Tibial nerve (tissue), 4 donors: ENCODE results near the gene LONP2. TPM values are rescaled to one million over a fixed set of nuclear protein-coding genes. Genes with fewer than 3 reads are reported as not detected.

ENCODE experiments used
- DNase-seq, 2 donors: peaks; one replicate each; pipeline ENCODE4 v3.0.0-alpha.2; 2019; ENCODE audit warnings: low spot score in 2 of 2
- H3K27ac ChIP-seq, 4 donors: fragments of 200-600 bp; sonication (generic) in 3 of 4; one replicate each; pipeline ENCODE4 v1.5.1; 2017 to 2019; ENCODE audit warnings: mild to moderate bottlenecking in 1 of 4
- H3K27me3 ChIP-seq, 2 donors: fragments of 200-600 bp; sonication (generic) in 1 of 2; one replicate each; pipeline versions ENCODE4 v1.5.1 to v1.6.0; 2017 to 2019
- H3K36me3 ChIP-seq, 3 donors: fragments of 200-600 bp; sonication (generic); one replicate each; pipeline ENCODE4 v1.5.1; 2018 to 2019
- H3K4me1 ChIP-seq, 4 donors: fragments of 200-600 bp; sonication (generic) in 3 of 4; one replicate each; pipeline ENCODE4 v1.5.1; 2017 to 2019
- H3K4me3 ChIP-seq, 4 donors: fragments of 200-600 bp; sonication (generic) in 3 of 4; one replicate each; pipeline ENCODE4 v1.5.1; 2017 to 2019; ENCODE audit warnings: mild to moderate bottlenecking in 1 of 4, moderate library complexity in 1 of 4
- H3K9me3 ChIP-seq, 4 donors: fragments of 200-600 bp; sonication (generic) in 3 of 4; one replicate each; pipeline ENCODE4 v1.5.1; 2017 to 2019
- CTCF ChIP-seq, 5 experiments: fragments of 200-600 bp in 3 of 5; fragments of 450-650 bp in 2 of 5; sonication (generic) in 3 of 5; IDR thresholded peaks; one replicate each; pipeline ENCODE4 v1.5.1; 2016 to 2019; ENCODE audit warnings: antibody characterized with exemption in 5 of 5, mild to moderate bottlenecking in 3 of 5, moderate library complexity in 2 of 5
- EP300 ChIP-seq, 2 donors: sonication (generic); formaldehyde crosslinking; IDR thresholded peaks; one replicate each; pipeline ENCODE4 v1.6.1; 2017; ENCODE audit warnings: antibody characterized with exemption in 2 of 2, mild to moderate bottlenecking in 1 of 2
- POLR2A ChIP-seq, 2 donors: fragments of 450-650 bp; IDR thresholded peaks; one replicate each; pipeline ENCODE4 v1.6.1; 2017; ENCODE audit warnings: antibody characterized with exemption in 2 of 2, mild to moderate bottlenecking in 2 of 2, moderate library complexity in 2 of 2
- WGBS, 2 donors: methylation state at CpG; one replicate each; pipeline ENCODE4 v1.1.5; 2018; 5-methylcytosine and 5-hydroxymethylcytosine counted together
- total RNA-seq, 4 donors: library from RNA; depleted of rRNA; stranded (reverse); fragments of >200 nt; gene quantifications; one replicate each; pipeline ENCODE4 v1.1.0, GENCODE V29; 2016

LONP2 gene
- total RNA-seq, 4 donors from 2014 or later = 36.2 to 50.3 (median 48.3) TPM

GRCh38 chr16:48378836-48379235, 134.7 kb downstream of the LONP2 start:
- Histone ChIP-seq H3K27me3 (no peaks in the 10 kb centered on the region), H3K9me3 (no peaks in the 10 kb centered on the region), H3K4me3 (no peak overlapping the region), H3K36me3 (no peaks in the 10 kb centered on the region), H3K27ac (peak overlapping the region in 2 of 4 donors; percentile 10 to 21), H3K4me1 (peaks cover 0 to 97% (median 65%) of the 10 kb centered on the region in 4 donors)
- WGBS, 2 donors = 79 to 95% methylated on average over 1 of the region's 1 CpG
- peak in 1 of 2 donors; percentile 26 for TF ChIP-seq EP300 (IDR thresholded peaks at IDR 0.05)
- no peak for TF ChIP-seq POLR2A (IDR thresholded peaks at IDR 0.05)
- TF ChIP-seq CTCF (IDR thresholded peaks at IDR 0.05) = no peak
- no peak for DNase-seq

- no peaks in the 10 kb centered on the region for H3K9me3 ChIP-seq
- whole genome bisulfite sequencing, 2 donors = 68 to 76% methylated on average over 5 of the region's 5 CpGs
- no peaks in the 10 kb centered on the region for H3K36me3 ChIP-seq
- no peak for DNase-seq
- H3K4me1 ChIP-seq = peaks cover 0 to 78% (median 52%) of the 10 kb centered on the region in 4 donors
- TF ChIP-seq EP300 (IDR thresholded peaks at IDR 0.05) = no peak
- no peak for TF ChIP-seq CTCF (IDR thresholded peaks at IDR 0.05)
- no peak for TF ChIP-seq POLR2A (IDR thresholded peaks at IDR 0.05)
- H3K27me3 ChIP-seq = no peaks in the 10 kb centered on the region
- peak overlapping the region in 1 of 4 donors; percentile 15 for H3K27ac ChIP-seq
- no peak overlapping the region for H3K4me3 ChIP-seq
Measured at GRCh38 chr16:48381201-48381600, 137.1 kb downstream of the LONP2 start.

GRCh38 chr16:48382131-48382530, 138.0 kb downstream of the LONP2 start:
- WGBS, 2 donors = 93 to 95% methylated on average over 4 of the region's 4 CpGs

GRCh38 chr16:48383009-48383876, 139.1 kb downstream of the LONP2 start:
- 25 to 28% methylated on average over 6 of the region's 6 CpGs for WGBS, 2 donors
- Histone ChIP-seq H3K4me3 (peak overlapping the region; percentile 56 to 99 (median 80)), H3K4me1 (peaks cover 0 to 70% (median 44%) of the 10 kb centered on the region in 4 donors), H3K27me3 (no peaks in the 10 kb centered on the region), H3K9me3 (no peaks in the 10 kb centered on the region), H3K36me3 (no peaks in the 10 kb centered on the region), H3K27ac (peak overlapping the region; percentile 95 to 100 (median 100))
- TF ChIP-seq POLR2A (IDR thresholded peaks at IDR 0.05) = no peak
- no peak for TF ChIP-seq CTCF (IDR thresholded peaks at IDR 0.05)
- no peak for TF ChIP-seq EP300 (IDR thresholded peaks at IDR 0.05)
- no peak for DNase-seq

More at GRCh38 chr16:48382131-48382530, 138.0 kb downstream of the LONP2 start:
- DNase-seq = no peak
- TF ChIP-seq POLR2A (IDR thresholded peaks at IDR 0.05) = no peak
- H3K27ac ChIP-seq = peak overlapping the region in 2 of 4 donors; percentile 95 to 100
- peaks cover 0 to 78% (median 53%) of the 10 kb centered on the region in 4 donors for H3K4me1 ChIP-seq
- H3K36me3 ChIP-seq = no peaks in the 10 kb centered on the region
- H3K9me3 ChIP-seq = no peaks in the 10 kb centered on the region
- no peaks in the 10 kb centered on the region for H3K27me3 ChIP-seq
- no peak overlapping the region for H3K4me3 ChIP-seq

GRCh38 chr16:48383877-48384519, 139.9 kb downstream of the LONP2 start:
- DNase-seq = peak in 1 of 2 donors; percentile 25
- Histone ChIP-seq H3K36me3 (no peaks in the 10 kb centered on the region), H3K27ac (peak overlapping the region; percentile 95 to 100 (median 100)), H3K9me3 (no peaks in the 10 kb centered on the region), H3K4me1 (peaks cover 0 to 63% (median 37%) of the 10 kb centered on the region in 4 donors), H3K4me3 (peak overlapping the region; percentile 56 to 99 (median 80)), H3K27me3 (no peaks in the 10 kb centered on the region)
- 1 to 2% methylated on average over 15 of the region's 15 CpGs for WGBS, 2 donors
- peak in 1 of 2 donors; percentile 73 for TF ChIP-seq EP300 (IDR thresholded peaks at IDR 0.05)
- no peak for TF ChIP-seq CTCF (IDR thresholded peaks at IDR 0.05)
- peak in 1 of 2 donors; percentile 26 for TF ChIP-seq POLR2A (IDR thresholded peaks at IDR 0.05)
